EL (cell line): ENCODE data around the gene ILDR1.
A peak's percentile ranks its signal among the peaks of the same experiment; 100 is the strongest.

ENCODE experiments used
- DNase-seq: peaks from one replicate; pipeline ENCODE4 v3.0.0-alpha.2; 2016

The ILDR1 gene

DNA sequence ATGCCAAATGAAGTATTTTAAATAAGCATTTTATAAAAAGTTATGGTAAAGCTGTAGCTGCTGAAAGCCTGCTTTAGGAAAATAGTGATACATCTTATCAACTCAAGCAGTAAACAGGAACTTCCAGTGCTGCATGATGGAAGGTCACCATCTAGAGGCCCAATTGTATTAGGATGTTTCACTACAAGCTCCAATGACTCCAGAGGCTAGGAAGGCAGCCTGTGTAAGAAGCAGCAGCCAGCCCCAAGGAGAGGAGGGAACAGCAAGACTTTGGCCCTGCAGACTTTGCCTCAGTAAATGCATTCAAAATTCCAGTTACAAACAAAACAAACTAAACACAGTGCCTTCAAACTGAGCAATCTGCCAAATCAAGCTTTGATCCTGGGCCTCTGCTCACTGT, 32.1 kb downstream of the ILDR1 start:
- no peak for DNase-seq

DNA sequence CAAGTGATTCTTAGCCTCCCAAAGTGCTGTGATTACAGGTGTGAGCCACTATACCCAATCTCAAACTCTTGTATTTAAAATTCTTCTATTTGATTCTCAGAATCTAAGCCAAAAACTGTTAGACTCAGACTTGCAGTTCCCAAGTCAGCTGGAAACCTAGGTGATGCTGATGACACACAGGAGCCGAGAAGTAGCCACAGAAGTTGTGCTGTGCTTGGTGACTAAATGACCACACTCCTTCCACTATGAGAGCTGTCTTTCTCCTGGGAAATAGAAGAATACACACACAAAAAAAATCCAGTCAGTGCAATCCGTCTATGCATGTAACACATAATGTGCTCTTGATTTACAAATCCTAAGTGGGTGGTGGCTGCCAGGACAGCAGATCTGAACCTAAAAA, 33.9 kb downstream of the ILDR1 start:
- DNase-seq: no peak

GRCh38 chr3:121985846-121986245, 36.2 kb downstream of the ILDR1 start:
- no peak for DNase-seq

- no peak for DNase-seq
These were observed 40.6 kb downstream of the ILDR1 start for GRCh38 chr3:121981473-121981872.

GRCh38 chr3:121980450-121980796, 41.6 kb downstream of the ILDR1 start:
- DNase-seq: no peak

- DNase-seq: no peak
These were observed 42.2 kb downstream of the ILDR1 start for GRCh38 chr3:121979734-121980449.

GRCh38 chr3:121979246-121979645, 42.8 kb downstream of the ILDR1 start:
- DNase-seq: no peak

DNA sequence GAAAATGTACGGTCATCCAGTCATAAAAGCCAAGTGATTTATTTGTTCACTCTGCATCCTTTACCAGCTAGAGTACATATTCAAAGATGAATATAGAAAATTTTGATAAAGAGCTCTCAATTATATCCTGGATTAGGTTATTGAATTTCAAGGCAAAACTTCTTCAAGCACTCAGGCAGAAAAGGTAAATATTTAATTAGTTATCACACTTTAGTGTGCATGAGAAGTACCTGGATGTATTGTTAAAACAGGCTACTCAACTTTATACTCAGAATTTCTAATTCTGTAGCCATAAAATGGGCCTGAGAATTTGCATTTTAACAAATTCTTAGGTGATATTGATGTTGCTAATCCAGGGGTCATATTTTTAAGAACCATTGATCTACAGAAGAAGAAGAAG, 45.3 kb downstream of the ILDR1 start:
- no peak for DNase-seq

DNA sequence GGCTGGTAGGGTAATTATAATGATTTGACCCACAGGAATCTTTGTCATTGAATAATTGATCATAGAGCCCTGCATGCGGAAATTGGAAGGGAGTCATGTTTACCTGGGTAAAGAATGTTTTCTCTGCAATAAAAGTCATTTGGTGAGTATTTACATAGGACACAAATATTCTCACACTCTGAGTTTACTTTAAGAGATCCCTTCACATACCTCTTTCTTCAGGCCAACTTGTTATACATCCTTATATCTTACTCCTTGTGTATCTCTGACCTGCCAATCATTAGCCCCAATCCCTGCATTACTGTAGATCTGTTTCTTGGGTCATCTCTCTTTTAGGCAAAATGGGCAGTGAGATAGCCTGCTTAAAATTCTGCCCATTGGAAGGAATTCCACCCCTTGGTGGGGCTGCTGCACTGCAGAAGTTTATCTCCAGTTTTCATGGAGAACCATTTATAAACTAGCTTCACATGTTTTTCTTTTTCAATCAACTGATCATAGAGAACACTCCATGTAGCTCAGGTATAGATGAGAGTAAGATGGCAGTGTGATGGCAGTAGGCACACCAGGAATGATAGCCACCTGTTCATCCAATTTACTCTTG, 46.2 kb downstream of the ILDR1 start:
- no peak for DNase-seq

DNA sequence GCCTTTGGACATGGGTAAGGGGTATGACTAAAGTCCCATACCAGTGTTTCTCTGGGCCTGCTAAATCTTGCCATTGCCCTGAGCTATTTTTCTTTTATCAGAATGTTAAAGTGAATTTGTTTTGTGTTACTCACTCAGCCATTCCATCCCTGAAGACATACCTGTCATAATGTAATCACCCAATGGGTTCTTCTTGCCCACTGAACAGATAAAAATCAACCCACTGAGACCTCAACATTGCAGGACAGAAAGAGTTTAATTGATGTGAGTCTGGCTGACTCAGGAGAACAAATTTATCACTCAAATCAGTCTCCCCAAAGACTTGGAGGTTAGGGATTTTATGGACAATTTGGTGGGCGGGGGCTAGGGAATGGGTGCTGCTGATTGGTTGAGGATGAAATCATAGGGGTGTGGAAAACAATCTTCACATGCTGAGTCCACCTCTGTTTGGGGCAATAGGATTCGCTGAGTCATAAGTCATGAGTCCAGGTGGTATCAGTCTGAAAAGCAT, 47.4 kb downstream of the ILDR1 start:
- DNase-seq: no peak

DNA sequence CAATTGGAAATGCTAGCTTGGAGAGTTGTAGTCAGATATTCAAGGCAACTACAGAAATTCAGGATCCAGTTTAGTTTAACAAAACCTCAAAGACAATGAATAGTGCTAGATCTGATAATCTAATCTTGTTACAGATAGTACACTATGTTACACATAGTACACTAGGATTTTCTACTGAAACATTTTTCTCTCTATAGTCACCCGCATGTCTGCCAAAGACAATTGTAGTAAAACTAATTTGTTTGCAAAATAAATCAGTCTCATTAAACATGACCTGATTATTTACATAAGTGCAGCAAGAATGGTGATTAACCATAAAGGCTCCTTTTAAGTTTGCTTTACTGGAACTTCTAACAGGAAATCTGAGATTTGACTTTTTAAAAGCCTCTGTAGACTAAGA, 52.0 kb downstream of the ILDR1 start:
- DNase-seq: peak; percentile 37

DNA sequence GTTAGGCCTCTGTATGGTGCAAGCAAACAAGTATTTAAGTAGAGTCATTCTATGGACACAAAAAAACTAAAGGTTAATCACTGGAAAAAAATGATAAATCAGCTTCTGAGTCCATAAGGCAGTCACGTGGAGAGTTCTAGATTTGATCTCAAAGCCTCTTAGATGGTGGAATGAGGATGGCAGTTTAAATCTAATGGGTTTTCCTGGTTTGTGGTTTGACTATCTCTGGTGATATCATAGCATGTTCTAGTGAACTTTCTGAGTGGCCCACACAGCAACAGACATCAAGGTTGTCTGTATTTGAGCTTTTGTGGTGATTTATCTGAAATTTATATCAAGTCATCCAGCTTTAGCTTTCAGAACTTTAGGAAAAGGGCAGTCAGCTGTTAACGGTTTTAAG, 52.4 kb downstream of the ILDR1 start:
- DNase-seq: no peak

GRCh38 chr3:121963608-121964007, 58.4 kb downstream of the ILDR1 start:
- DNase-seq: no peak

DNA sequence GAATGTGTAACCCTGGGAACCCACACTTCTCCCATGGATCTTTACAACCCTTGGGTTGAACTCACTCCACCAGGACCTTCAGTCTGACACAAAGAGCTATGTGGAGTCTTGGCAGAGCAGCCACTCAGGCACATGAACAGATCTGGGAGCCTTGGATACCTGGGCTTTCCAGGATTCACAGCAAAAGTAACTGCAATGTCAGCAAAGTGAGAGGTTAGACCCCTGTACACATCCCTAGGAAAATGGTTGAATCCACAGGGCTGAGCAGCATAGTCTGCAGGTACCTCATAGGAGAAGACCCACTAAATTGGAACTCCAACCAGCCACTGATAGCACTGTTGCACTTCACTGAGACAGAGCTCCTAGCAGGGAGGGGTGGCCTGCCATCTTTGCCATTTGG, 59.6 kb downstream of the ILDR1 start:
- no peak for DNase-seq

DNA sequence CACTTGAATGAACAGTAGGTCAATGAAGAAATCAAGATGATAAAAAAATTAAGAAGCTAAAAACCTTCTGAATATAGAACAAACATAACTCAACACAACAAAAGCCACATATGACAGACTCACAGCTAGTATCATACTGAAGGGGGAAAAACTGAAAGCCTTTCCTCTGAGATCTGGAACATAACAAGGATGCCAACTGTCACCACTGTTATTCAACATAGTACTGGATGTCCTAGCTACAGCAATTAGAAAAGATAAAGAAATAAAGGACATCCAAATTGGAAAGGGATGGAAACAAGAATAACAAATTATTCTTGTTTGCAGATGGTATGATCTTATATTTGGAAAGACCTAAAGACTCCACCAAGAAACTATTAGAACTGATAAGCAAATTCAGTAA, 60.8 kb downstream of the ILDR1 start:
- DNase-seq: no peak

DNA sequence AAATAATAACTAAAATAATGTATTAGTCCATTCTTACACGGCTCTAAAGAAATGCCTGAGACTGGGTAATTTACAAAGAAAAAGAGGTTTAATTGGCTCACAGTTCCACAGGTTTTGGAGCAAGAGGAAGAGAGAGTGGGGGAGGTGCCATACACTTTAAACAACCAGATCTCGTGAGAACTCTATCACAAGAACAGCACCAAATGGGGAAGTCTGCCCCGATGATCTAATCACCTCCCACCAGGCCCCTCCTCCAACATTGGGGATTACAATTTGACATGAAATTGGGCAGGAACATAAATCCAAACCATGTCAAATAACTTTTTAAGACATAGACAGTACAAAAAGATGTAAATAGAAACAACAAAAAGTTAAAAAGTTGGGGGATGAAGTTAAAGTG, 63.2 kb downstream of the ILDR1 start:
- DNase-seq: no peak

- DNase-seq: no peak
These were observed 64.2 kb downstream of the ILDR1 start for GRCh38 chr3:121957674-121958415.

- DNase-seq: no peak
These were observed 65.7 kb downstream of the ILDR1 start for GRCh38 chr3:121956363-121956762.

DNA sequence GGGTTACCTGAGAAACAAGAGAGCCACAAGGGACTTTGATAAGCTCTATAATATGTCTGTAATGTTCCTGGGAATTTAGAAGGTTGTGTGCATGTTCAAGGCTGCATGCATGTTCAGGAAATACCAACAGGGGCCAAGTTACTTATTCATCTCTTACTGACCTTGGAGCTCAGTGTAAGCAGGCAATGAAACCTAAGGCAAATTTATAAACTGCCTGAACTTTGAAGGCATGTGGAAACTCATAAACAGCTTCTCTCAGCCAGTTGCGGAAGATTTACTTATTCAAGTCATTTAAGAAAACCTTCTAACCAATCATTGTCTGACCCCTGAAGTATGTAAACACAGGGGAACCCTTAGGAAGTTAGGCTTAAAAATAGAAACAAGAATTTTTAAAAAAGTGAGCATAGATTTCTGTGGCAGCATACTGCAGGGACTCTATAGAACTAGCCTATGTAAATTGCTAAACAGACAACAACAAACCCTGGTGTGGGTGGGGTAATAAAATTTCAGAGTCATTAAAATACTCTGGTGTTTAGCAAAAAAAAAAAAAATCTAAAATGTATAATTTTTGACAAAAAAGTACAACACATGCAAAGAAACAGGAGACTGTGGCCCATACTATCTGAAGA, 70.6 kb downstream of the ILDR1 start:
- DNase-seq: no peak

- no peak for DNase-seq
These were observed 73.4 kb downstream of the ILDR1 start for GRCh38 chr3:121948641-121949040.

DNA sequence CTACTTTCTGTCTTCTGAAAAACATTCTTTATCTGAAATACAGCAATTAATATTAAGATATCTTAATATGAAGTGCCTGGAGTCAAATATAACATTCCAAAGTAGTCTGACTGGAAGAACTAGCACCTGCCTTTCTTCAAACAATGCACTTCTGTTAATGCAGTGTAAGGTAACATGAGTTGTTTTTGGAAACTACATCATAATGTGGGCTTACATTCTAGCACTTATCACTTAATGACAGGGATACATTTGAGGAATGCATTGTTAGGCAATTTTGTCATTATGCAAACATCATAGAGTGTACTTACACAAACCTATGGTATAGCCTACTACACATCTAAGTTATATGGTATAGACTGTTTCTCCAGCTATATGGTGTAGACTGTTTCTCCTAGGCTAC, 78.6 kb downstream of the ILDR1 start:
- DNase-seq: no peak

- DNase-seq: peak; percentile 7
These were observed 79.8 kb downstream of the ILDR1 start for GRCh38 chr3:121942116-121942786.

GRCh38 chr3:121941592-121941991, 80.5 kb downstream of the ILDR1 start:
- no peak for DNase-seq
